Suprapubic skin (tissue), 4 donors: ENCODE results near the gene MAMDC4. TPM values are rescaled to one million over a fixed set of nuclear protein-coding genes. Genes with fewer than 3 reads are reported as not detected.
"Not testable (repeated sequence)": the region's sequence is repeated elsewhere in the genome, so short reads cannot be mapped to it uniquely, and the experiment has no call there.

Experiments used
- DNase-seq, 2 donors: peaks; one replicate each; pipeline ENCODE4 v3.0.0-alpha.2; 2019; ENCODE audit warnings: low spot score in 2 of 2
- H3K27ac ChIP-seq: fragments of 200-600 bp; sonication (generic); one replicate; pipeline ENCODE4 v1.5.1; 2019
- H3K27me3 ChIP-seq: fragments of 200-600 bp; sonication (generic); one replicate; pipeline ENCODE4 v1.5.1; 2019
- H3K36me3 ChIP-seq: fragments of 200-600 bp; sonication (generic); one replicate; pipeline ENCODE4 v1.5.1; 2019
- H3K4me1 ChIP-seq: fragments of 200-600 bp; sonication (generic); one replicate; pipeline ENCODE4 v1.5.1; 2019
- H3K4me3 ChIP-seq: fragments of 200-600 bp; sonication (generic); one replicate; pipeline ENCODE4 v1.5.1; 2019; ENCODE audit warnings: mild to moderate bottlenecking
- H3K9me3 ChIP-seq: fragments of 200-600 bp; sonication (generic); one replicate; pipeline ENCODE4 v1.5.1; 2019
- CTCF ChIP-seq, 2 donors: fragments of 200-600 bp in 1 of 2; fragments of 450-650 bp in 1 of 2; sonication (generic) in 1 of 2; IDR thresholded peaks; one replicate each; pipeline ENCODE4 v1.5.1; 2016 to 2019; ENCODE audit warnings: antibody characterized with exemption in 2 of 2, mild to moderate bottlenecking in 1 of 2, moderate library complexity in 1 of 2
- EP300 ChIP-seq: sonication (generic); formaldehyde crosslinking; IDR thresholded peaks from one replicate; pipeline ENCODE4 v1.6.1; 2017; ENCODE audit warnings: antibody characterized with exemption
- POLR2A ChIP-seq, 2 donors: fragments of 450-650 bp; IDR thresholded peaks; one replicate each; pipeline ENCODE4 v1.6.1; 2017; ENCODE audit warnings: antibody characterized with exemption in 2 of 2, mild to moderate bottlenecking in 2 of 2, moderate library complexity in 2 of 2
- POLR2AphosphoS5 ChIP-seq, 3 donors: sonication (generic); formaldehyde crosslinking; IDR thresholded peaks; one replicate each; pipeline ENCODE4 v1.6.1; 2017; ENCODE audit warnings: antibody characterized with exemption in 3 of 3
- WGBS: methylation state at CpG from one replicate; pipeline ENCODE4 v1.1.5; 2018; 5-methylcytosine and 5-hydroxymethylcytosine counted together
- total RNA-seq, 4 donors: library from RNA; depleted of rRNA; stranded (reverse); fragments of >200 nt; gene quantifications; one replicate each; pipeline ENCODE4 v1.1.0, GENCODE V29; 2016

The MAMDC4 gene
- total RNA-seq, 4 donors from 2014 or later = 1.3 to 3.9 (median 1.8) TPM

GRCh38 chr9:136875155-136875554, 23.0 kb downstream of the MAMDC4 start:
- Histone ChIP-seq H3K9me3 (no peaks in the 10 kb centered on the region), H3K36me3 (no peaks in the 10 kb centered on the region), H3K27ac (no peak overlapping the region), H3K4me3 (no peak overlapping the region), H3K4me1 (no peaks in the 10 kb centered on the region), H3K27me3 (no peaks in the 10 kb centered on the region)
- no peak for TF ChIP-seq CTCF (IDR thresholded peaks at IDR 0.05)
- TF ChIP-seq POLR2A (IDR thresholded peaks at IDR 0.05) = no peak
- no peak for TF ChIP-seq EP300
- TF ChIP-seq POLR2AphosphoS5 (IDR thresholded peaks at IDR 0.05) = no peak
- 87% methylated on average over 6 of the region's 6 CpGs for WGBS
- no peak for DNase-seq

- no peaks in the 10 kb centered on the region for H3K27me3 ChIP-seq
- 92% methylated on average over 5 of the region's 5 CpGs for WGBS
- H3K4me3 ChIP-seq = no peak overlapping the region
- H3K36me3 ChIP-seq = no peaks in the 10 kb centered on the region
- no peaks in the 10 kb centered on the region for H3K9me3 ChIP-seq
- TF ChIP-seq POLR2AphosphoS5 (IDR thresholded peaks at IDR 0.05) (no peak), CTCF (IDR thresholded peaks at IDR 0.05) (no peak), POLR2A (IDR thresholded peaks at IDR 0.05) (no peak), EP300 (no peak)
- no peak for DNase-seq
- H3K4me1 ChIP-seq = peaks cover 1% of the 10 kb centered on the region
- H3K27ac ChIP-seq = no peak overlapping the region
Observed at GRCh38 chr9:136876476-136876875, 24.3 kb downstream of the MAMDC4 start.

- Histone ChIP-seq H3K9me3 (no peaks in the 10 kb centered on the region), H3K4me3 (no peak overlapping the region), H3K27me3 (no peaks in the 10 kb centered on the region), H3K4me1 (peaks cover 28% of the 10 kb centered on the region), H3K36me3 (no peaks in the 10 kb centered on the region), H3K27ac (no peak overlapping the region)
- WGBS = 77% methylated on average over 11 of the region's 11 CpGs
- TF ChIP-seq POLR2A (IDR thresholded peaks at IDR 0.05) = no peak
- no peak for DNase-seq
Observed at GRCh38 chr9:136880651-136881050, 28.5 kb downstream of the MAMDC4 start.

- Histone ChIP-seq H3K4me1 (peaks cover 32% of the 10 kb centered on the region), H3K9me3 (no peaks in the 10 kb centered on the region), H3K27me3 (no peaks in the 10 kb centered on the region), H3K27ac (peak overlapping the region; percentile 73), H3K4me3 (peak overlapping the region; percentile 35), H3K36me3 (no peaks in the 10 kb centered on the region)
- TF ChIP-seq POLR2AphosphoS5 (IDR thresholded peaks at IDR 0.05) = no peak
- no peak for TF ChIP-seq EP300
- TF ChIP-seq POLR2A (IDR thresholded peaks at IDR 0.05) = no peak
- TF ChIP-seq CTCF (IDR thresholded peaks at IDR 0.05) = no peak
- no peak for DNase-seq
- WGBS = 3% methylated on average over 5 of the region's 9 CpGs
Observed at GRCh38 chr9:136881691-136882108, 29.6 kb downstream of the MAMDC4 start.

GRCh38 chr9:136882109-136882946, 30.2 kb downstream of the MAMDC4 start:
- peak in 1 of 2 donors; percentile 87 for DNase-seq
- Histone ChIP-seq H3K4me3 (peak overlapping the region; percentile 35), H3K27ac (peak overlapping the region; percentile 73)

GRCh38 chr9:136882947-136883283, 30.8 kb downstream of the MAMDC4 start:
- not testable (repeated sequence) for H3K27me3 ChIP-seq, H3K9me3 ChIP-seq, H3K36me3 ChIP-seq, H3K4me3 ChIP-seq, DNase-seq
- Histone ChIP-seq H3K4me1 (peaks cover 43% of the 10 kb centered on the region), H3K27ac (peak overlapping the region; percentile 73)
- 47% methylated on average over 9 of the region's 9 CpGs for WGBS

More at GRCh38 chr9:136882109-136882946, 30.2 kb downstream of the MAMDC4 start:
- 10% methylated on average over 12 of the region's 19 CpGs for WGBS
- no peaks in the 10 kb centered on the region for H3K36me3 ChIP-seq
- peaks cover 38% of the 10 kb centered on the region for H3K4me1 ChIP-seq
- TF ChIP-seq POLR2AphosphoS5 (IDR thresholded peaks at IDR 0.05) (peak in 2 of 3 donors; percentile 18 to 25), CTCF (IDR thresholded peaks at IDR 0.05) (no peak), POLR2A (IDR thresholded peaks at IDR 0.05) (no peak), EP300 (no peak)
- H3K27me3 ChIP-seq = no peaks in the 10 kb centered on the region
- no peaks in the 10 kb centered on the region for H3K9me3 ChIP-seq

GRCh38 chr9:136883670-136884069, 31.5 kb downstream of the MAMDC4 start:
- H3K9me3 ChIP-seq, H3K36me3 ChIP-seq, H3K4me3 ChIP-seq, H3K27me3 ChIP-seq, DNase-seq, H3K27ac ChIP-seq: not testable (repeated sequence)
- WGBS = 82% methylated on average over 10 of the region's 10 CpGs
- peaks cover 43% of the 10 kb centered on the region for H3K4me1 ChIP-seq
